Fibroblast of skin of right quadriceps (primary cell): ENCODE results near the gene HSPA14.
"Not testable (repeated sequence)": the region's sequence is repeated elsewhere in the genome, so short reads cannot be mapped to it uniquely, and the experiment has no call there.

Source experiments
- DNase-seq: peaks from one replicate; pipeline ENCODE4 v3.0.0-alpha.2; 2013

Gene HSPA14

DNA sequence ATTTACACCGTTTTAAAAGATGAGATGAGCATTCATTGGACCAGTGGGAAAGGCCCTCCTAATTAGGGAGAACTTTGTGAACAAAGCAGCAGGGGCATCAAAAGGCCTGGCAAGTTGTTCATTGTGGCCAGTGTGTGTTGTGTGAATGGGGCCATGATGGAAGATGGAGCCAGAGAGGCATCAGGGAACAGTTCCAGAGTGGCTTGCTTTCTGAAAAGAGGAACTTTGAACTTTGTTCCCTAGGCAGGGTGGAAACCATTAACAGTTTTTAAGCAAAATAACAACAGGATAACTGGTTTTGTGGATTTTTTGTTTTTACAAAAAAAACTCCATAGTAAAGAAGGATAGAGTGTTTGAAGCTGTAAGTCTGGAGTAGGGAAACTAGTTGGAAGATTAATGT is 53.0 kb downstream of the HSPA14 start:
- DNase-seq, result no peak

DNA sequence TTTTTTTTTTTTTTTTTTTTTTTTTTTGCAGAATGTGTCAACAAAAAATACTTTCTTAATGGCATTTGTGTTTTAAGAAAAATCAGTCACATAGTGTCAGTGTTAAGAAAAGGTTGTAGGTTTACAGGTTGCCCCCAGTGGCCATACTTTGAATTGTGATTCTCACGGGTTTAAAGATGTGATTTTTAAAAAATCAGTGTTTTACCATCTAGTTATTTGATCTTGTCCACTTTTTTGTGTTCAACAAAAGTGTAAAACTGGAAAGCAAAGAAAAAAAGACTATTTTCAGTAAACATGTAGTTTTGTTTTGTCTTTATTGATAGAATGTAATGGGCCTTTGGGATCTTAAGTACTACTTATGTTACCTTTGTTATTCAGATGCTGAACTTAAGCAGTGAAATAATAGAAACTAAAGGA is 66.2 kb downstream of the HSPA14 start:
- peak; percentile 26 for DNase-seq

DNA sequence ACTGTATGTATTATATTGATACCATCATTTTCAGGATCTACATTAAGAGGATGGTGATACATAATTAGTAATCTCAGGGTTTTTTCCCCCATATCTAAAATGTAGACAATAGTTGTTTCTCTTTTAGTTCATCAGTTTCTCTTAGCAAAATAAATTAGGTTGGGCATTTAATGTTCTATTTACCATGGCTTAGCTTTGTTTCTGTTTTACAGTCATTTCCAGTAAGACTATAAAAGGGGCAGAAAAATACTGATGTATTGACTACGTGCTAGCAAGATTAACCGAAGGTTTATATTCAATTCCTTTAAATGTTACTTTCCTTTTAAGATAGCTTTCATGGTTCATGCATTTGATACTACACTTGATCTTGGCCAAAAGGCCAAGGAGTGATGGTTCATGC is 66.8 kb downstream of the HSPA14 start:
- no peak for DNase-seq

- no peak for DNase-seq
Measured at GRCh38 chr10:14905890-14906289, 67.8 kb downstream of the HSPA14 start.

DNA sequence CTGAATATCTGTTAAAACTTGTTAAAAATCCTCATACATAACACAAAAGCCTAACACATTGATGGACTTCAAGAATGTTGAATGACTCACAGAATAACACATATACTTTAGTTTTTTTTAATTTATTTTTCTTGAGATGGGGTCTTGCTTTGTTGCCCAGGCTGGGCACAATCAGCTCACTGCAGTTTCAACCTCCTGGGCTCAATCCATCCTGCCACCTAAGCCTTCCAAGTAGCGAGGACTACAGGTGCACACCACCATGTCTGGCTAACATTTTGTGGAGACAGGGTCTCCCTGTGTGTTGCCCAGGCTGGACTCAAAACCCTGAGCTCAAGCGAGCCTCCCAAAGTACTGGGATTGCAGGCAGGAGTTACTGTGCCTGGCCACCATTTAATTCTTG is 68.7 kb downstream of the HSPA14 start:
- DNase-seq, result no peak

DNA sequence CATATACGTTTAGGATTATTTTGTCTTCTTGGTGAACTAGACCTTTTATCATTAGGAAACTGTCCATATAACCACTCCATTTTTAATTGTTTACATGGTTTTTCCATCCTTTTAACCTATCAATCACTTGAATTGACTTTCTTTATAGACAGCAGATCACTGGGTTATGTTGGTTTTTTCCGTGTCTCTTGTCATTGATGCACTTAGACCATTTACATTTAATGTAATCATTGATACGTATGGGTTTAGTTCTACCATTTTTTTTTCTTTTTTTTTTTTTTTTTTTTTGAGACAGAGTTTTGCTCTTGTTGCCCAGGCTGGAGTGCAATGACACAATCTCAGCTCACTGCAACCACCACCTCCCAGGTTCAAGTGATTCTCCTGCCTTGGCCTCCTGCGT is 69.5 kb downstream of the HSPA14 start:
- not testable (repeated sequence) for DNase-seq

GRCh38 chr10:14909101-14909500 is 71.0 kb downstream of the HSPA14 start:
- no peak for DNase-seq

DNA sequence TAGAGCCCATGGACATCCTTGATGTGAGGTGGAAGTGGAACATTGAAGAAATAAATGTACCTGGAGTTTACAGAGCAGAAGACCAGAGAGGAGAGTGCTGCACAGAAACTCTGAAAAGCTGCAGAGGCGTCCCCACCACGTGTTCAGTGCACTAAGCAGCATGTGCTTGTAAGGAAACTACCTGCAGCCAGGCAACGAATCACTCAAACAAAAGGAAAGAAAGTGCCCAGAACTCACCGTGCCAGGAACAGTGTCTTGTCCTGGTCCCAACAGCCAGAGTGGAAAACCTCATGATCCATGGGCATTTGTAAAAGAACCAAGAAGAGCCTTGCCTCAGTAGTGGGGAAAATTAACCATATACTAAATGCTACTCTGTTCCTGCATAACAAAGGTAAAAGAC is 72.8 kb downstream of the HSPA14 start:
- no peak for DNase-seq

DNA sequence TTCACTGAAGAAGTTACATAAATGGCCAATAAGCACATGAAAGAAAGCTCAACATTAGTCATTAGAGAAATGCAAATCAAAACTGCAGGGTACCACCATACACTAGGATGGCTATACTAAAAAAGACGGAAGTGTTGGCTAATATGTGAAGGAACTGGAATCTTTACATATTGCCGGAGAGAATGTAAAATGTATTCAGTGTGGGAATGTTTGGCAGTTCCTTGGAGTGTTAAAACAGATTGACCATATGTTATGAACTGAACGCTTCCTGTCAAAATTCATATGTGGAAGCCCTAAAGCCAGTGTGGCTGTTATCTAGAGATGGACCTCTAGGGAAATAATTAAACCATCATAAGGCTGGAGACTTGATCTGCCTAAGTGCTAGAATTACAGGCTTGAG is 73.7 kb downstream of the HSPA14 start:
- no peak for DNase-seq

DNA sequence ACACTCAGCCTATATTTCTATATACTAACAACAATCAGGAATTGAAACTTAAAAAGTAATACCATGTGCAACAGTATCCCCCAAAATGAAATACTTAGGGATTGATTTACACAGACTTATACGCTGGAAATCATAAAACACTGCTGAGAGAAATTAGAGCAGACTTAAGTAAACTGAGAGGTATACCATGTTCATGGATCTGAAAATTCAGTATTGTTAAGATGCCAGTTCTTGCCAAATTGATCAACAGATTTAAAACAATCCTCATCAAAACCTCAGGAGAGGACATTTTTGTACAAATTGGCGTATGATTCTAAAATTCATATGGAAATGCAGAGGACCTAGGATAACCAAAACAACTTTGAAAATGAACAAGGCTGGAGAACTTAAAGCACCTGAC is 78.5 kb downstream of the HSPA14 start:
- DNase-seq, result no peak

- no peak for DNase-seq
Measured at GRCh38 chr10:14917827-14918226, 79.7 kb downstream of the HSPA14 start.

- DNase-seq, result no peak
Measured at GRCh38 chr10:14918964-14919363, 80.9 kb downstream of the HSPA14 start.
